WTC11 (cell line): Measurements from ENCODE around the gene CLCN7. TPM values are rescaled to one million over a fixed set of nuclear protein-coding genes. Genes with fewer than 3 reads are reported as not detected.
A peak's percentile ranks its signal among the peaks of the same experiment; 100 is the strongest.

ENCODE experiments used
- ATAC-seq: fragments of 200-7000 bp; cut with Tn5 transposase; 2 replicates; pipeline ENCODE4 v1.10.0; 2021; ENCODE audit warnings: mild to moderate bottlenecking, moderate library complexity
- CTCF ChIA-PET: fragments of 300-600 bp; sonication (Branson Sonifier 250); formaldehyde crosslinking; loops from one replicate; lab custom pipeline; 2021; ENCODE audit warnings: antibody characterized with exemption; lab: Charles Lee
- POLR2A ChIA-PET: fragments of 350-600 bp; sonication (Branson Sonifier 250); formaldehyde crosslinking; loops from one replicate; lab custom pipeline; 2021; ENCODE audit warnings: antibody characterized with exemption; lab: Charles Lee
- DNase-seq: peaks from one replicate; pipeline ENCODE4 v3.0.0; 2021; ENCODE audit warnings: low spot score
- H3K27ac Mint-ChIP-seq: 2 replicates; pipeline ENCODE4 v1.8.0; 2021; ENCODE audit warnings: mixed read lengths
- H3K27me3 Mint-ChIP-seq: 2 replicates; pipeline ENCODE4 v1.8.0; 2021; ENCODE audit warnings: low read depth, mild to moderate bottlenecking, moderate library complexity, mixed read lengths
- H3K36me3 Mint-ChIP-seq: 2 replicates; pipeline ENCODE4 v1.8.0; 2021; ENCODE audit warnings: mixed read lengths
- H3K4me1 Mint-ChIP-seq: 2 replicates; pipeline ENCODE4 v1.8.0; 2022; ENCODE audit warnings: mixed read lengths
- H3K4me3 Mint-ChIP-seq: 2 replicates; pipeline ENCODE4 v1.8.0; 2021; ENCODE audit warnings: mild to moderate bottlenecking, moderate library complexity, mixed read lengths
- H3K9me3 Mint-ChIP-seq: 2 replicates; pipeline ENCODE4 v1.8.0; 2021; ENCODE audit warnings: mixed read lengths
- FOXJ3 ChIP-seq: sonication (generic); formaldehyde crosslinking; IDR thresholded peaks from 2 replicates; pipeline ENCODE4 v1.9.0; 2021; ENCODE audit warnings: missing genetic modification reagents, mild to moderate bottlenecking, borderline replicate concordance
- FOXK1 ChIP-seq: sonication (generic); formaldehyde crosslinking; IDR thresholded peaks from 2 replicates; pipeline ENCODE4 v1.8.0; 2022; ENCODE audit warnings: mild to moderate bottlenecking, moderate library complexity, missing genetic modification reagents
- HMGA2 ChIP-seq: fragments of 250-450 bp; sonication (Bioruptor Pico); IDR thresholded peaks from 2 replicates; pipeline ENCODE4 v1.4.0; 2021; ENCODE audit warnings: mild to moderate bottlenecking, moderate library complexity
- JUN ChIP-seq: sonication (generic); formaldehyde crosslinking; IDR thresholded peaks from 2 replicates; pipeline ENCODE4 v1.8.0; 2023; ENCODE audit warnings: mild to moderate bottlenecking, missing genetic modification reagents
- NFATC4 ChIP-seq: fragments of 250-450 bp; sonication (Bioruptor Pico); IDR thresholded peaks from 2 replicates; pipeline ENCODE4 v1.9.0; 2021; ENCODE audit warnings: mild to moderate bottlenecking
- NR3C1 ChIP-seq: sonication (generic); formaldehyde crosslinking; conservative IDR thresholded peaks from 2 replicates; pipeline ENCODE4 v1.8.1; 2023; ENCODE audit warnings: low read depth, mild to moderate bottlenecking, missing genetic modification reagents
- SOX15 ChIP-seq: fragments of 250-450 bp; sonication (Bioruptor Pico); IDR thresholded peaks from 2 replicates; pipeline ENCODE4 v1.9.0; 2021; ENCODE audit warnings: mild to moderate bottlenecking
- TEAD1 ChIP-seq: sonication (generic); formaldehyde crosslinking; IDR thresholded peaks from 2 replicates; pipeline ENCODE4 v1.8.0; 2022; ENCODE audit warnings: mild to moderate bottlenecking, missing genetic modification reagents
- ZBTB21 ChIP-seq: sonication (generic); formaldehyde crosslinking; IDR thresholded peaks from 2 replicates; pipeline ENCODE4 v1.8.1; 2023; ENCODE audit warnings: mild to moderate bottlenecking, missing genetic modification reagents, borderline replicate concordance
- ZNF263 ChIP-seq: sonication (generic); formaldehyde crosslinking; IDR thresholded peaks from 2 replicates; pipeline ENCODE4 v1.8.1; 2022; ENCODE audit warnings: low read depth, mild to moderate bottlenecking, moderate library complexity, missing genetic modification reagents
- ZNF423 ChIP-seq: fragments of 250-450 bp; sonication (Bioruptor Pico); IDR thresholded peaks from 2 replicates; pipeline ENCODE4 v2.1.2; 2022; ENCODE audit warnings: mild to moderate bottlenecking, moderate library complexity
- total RNA-seq: library from RNA; stranded (reverse); gene quantifications from 3 replicates; pipeline ENCODE4 v1.2.3, GENCODE V29; 2021
- TF ChIP-seq, protein P1 (sequence below): sonication (generic); formaldehyde crosslinking; IDR thresholded peaks from 2 replicates; pipeline ENCODE4 v1.8.0; 2022; ENCODE audit warnings: mild to moderate bottlenecking, missing genetic modification reagents
- TF ChIP-seq, protein P2 (sequence below): sonication (generic); formaldehyde crosslinking; IDR thresholded peaks from 2 replicates; pipeline ENCODE4 v1.8.0; 2022; ENCODE audit warnings: mild to moderate bottlenecking, missing genetic modification reagents
- TF ChIP-seq, protein P3 (sequence below): fragments of 250-450 bp; sonication (Bioruptor Pico); conservative IDR thresholded peaks from 2 replicates; pipeline ENCODE4 v1.9.0; 2021; ENCODE audit warnings: mild to moderate bottlenecking
- TF ChIP-seq, protein P4 (sequence below): sonication (generic); formaldehyde crosslinking; conservative IDR thresholded peaks from 2 replicates; pipeline ENCODE4 v1.8.1; 2023; ENCODE audit warnings: mild to moderate bottlenecking, low read depth, missing genetic modification reagents, moderate library complexity
- TF ChIP-seq, protein P5 (sequence below): sonication (generic); formaldehyde crosslinking; IDR thresholded peaks from 2 replicates; pipeline ENCODE4 v1.8.1; 2023; ENCODE audit warnings: mild to moderate bottlenecking, missing genetic modification reagents
- TF ChIP-seq, protein P6 (sequence below): sonication (generic); formaldehyde crosslinking; IDR thresholded peaks from 2 replicates; pipeline ENCODE4 v1.8.0; 2023; ENCODE audit warnings: missing genetic modification reagents
- TF ChIP-seq, protein P7 (sequence below): fragments of 250-450 bp; sonication (Bioruptor Pico); IDR thresholded peaks from 2 replicates; pipeline ENCODE4 v1.8.0; 2021; ENCODE audit warnings: mild to moderate bottlenecking

The CLCN7 gene
- total RNA-seq, 1 experiment from 2014 or later, result 94.1 TPM

DNA sequence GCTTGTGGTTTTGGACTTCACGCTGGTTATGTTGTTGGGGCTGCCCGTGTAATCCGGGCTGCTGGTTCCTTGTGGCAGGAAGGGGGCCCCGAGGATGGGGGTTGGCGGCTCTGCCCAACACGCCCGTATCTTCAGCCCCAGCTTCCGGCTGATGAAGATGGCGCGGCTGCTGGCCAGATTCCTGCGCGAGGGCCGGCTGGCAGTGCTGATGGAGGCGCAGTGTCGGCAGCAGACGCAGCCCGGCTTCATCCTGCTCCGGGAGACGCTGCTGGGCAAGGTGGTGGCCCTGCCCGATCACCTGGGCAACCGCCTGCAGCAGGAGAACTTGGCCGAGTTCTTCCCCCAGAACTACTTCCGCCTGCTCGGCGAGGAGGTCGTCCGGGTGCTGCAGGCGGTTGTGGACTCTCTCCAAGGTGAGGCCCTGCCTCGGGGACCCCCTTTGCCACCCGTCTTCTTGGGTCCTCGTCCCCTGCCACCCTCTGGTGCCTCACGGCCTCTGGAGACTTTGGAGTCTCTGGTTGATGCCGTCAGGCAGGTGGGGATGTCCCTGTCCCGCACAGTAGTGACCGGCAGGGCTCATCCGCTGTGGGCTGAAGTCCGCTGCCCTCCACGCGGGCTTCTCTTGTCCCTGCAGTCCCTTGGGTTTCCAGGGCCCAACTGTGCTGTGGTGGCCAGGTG, 20.5 kb upstream of the CLCN7 start:
- Mint-ChIP-seq H3K4me1 (peaks cover 10% of the 10 kb centered on the region; the same call in 1 of the 2 replicates), H3K9me3 (no peaks in the 10 kb centered on the region), H3K27me3 (no peaks in the 10 kb centered on the region), H3K27ac (no peak overlapping the region)
- TF ChIP-seq ZBTB21 (CRISPR knock-in tag) (no peak), NR3C1 (CRISPR knock-in tag) (no peak), ZNF263 (CRISPR knock-in tag) (no peak), FOXK1 (CRISPR knock-in tag) (no peak), JUN (CRISPR knock-in tag) (no peak), ZNF423 (CRISPR knock-in tag) (no peak), SOX15 (CRISPR knock-in tag) (no peak)
- TF ChIP-seq, protein P1, sequence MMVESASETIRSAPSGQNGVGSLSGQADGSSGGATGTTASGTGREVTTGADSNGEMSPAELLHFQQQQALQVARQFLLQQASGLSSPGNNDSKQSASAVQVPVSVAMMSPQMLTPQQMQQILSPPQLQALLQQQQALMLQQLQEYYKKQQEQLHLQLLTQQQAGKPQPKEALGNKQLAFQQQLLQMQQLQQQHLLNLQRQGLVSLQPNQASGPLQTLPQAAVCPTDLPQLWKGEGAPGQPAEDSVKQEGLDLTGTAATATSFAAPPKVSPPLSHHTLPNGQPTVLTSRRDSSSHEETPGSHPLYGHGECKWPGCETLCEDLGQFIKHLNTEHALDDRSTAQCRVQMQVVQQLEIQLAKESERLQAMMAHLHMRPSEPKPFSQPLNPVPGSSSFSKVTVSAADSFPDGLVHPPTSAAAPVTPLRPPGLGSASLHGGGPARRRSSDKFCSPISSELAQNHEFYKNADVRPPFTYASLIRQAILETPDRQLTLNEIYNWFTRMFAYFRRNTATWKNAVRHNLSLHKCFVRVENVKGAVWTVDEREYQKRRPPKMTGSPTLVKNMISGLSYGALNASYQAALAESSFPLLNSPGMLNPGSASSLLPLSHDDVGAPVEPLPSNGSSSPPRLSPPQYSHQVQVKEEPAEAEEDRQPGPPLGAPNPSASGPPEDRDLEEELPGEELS, result no peak
- TF ChIP-seq, protein P2, sequence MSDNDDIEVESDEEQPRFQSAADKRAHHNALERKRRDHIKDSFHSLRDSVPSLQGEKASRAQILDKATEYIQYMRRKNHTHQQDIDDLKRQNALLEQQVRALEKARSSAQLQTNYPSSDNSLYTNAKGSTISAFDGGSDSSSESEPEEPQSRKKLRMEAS (CRISPR knock-in tag), result no peak
- TF ChIP-seq, all 79 proteins: peak for 0
- ChIA-PET POLR2A (no interaction called here), CTCF (no interaction called here)
- no peak for DNase-seq
- Mint-ChIP-seq H3K4me3 (peak overlapping the region; percentile 92; the same call in 1 of the 2 replicates), H3K36me3 (peaks cover 6% of the 10 kb centered on the region)
- ATAC-seq, result no peak

DNA sequence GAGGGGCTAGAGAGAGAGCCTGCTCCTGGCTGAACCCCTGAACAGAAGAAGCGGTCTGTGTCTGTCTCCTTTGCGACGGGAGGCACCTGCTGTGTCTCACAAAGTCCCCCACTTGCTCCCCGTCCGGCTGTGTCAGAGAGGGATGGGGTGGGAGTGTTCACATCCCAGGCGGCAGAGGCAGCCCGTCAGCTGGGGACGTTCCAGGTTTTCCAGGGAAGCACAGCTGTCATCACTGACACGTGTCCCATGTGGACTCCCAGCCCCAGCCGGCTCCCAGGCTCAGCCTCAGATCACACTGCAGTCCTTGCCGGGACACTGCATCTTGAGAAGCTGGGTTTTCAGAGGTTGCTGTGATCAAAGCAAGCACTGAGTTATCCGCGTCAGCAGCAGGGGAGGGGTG, 19.9 kb upstream of the CLCN7 start:
- ATAC-seq (no peak), DNase-seq (no peak)
- no peaks in the 10 kb centered on the region for H3K27me3 Mint-ChIP-seq
- POLR2A ChIA-PET, result interaction anchor here (0.7 kb wide), 1 partner anchor 131 kb away, joined by 3 read pairs; no protein-coding TSS in a partner anchor
- H3K4me1 Mint-ChIP-seq, result peaks cover 10% of the 10 kb centered on the region; the same call in 1 of the 2 replicates
- H3K27ac Mint-ChIP-seq, result no peak overlapping the region
- CTCF ChIA-PET, result interaction anchor here (0.9 to 1.2 kb wide), 3 partner anchors 17 to 229 kb away, joined by 3 to 6 read pairs (median 3); no protein-coding TSS in a partner anchor
- TF ChIP-seq, protein P3, sequence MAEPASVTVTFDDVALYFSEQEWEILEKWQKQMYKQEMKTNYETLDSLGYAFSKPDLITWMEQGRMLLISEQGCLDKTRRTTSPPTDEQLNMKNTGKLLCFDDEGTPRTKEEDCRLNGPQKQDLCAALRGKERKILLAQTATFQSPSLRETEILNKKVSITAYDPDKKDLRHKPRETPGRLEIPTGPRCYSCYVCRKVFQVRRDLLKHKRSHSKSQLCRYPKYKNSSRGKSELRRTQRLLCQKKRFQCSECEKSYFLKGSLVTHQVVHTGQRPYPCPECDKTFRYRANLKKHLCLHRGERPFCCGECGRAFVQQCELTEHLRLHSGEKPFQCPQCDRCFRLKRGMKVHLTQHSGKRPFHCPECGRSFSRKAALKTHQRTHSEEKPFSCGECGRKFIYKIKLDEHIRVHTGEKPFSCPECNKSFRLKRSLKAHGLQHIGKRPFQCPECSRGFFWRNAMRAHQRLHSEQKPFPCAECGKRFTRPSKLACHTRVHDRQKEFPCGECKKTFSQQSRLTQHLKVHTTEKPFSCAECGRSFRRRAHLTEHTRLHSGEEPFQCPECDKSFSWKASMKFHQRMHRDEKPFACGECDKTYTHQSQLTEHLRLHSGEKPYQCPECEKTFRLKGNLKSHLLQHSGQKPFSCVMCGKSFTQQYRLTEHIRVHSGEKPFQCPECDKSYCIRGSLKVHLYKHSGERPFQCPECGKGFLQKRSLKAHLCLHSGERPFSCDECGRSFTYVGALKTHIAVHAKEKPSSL (CRISPR knock-in tag), result no peak
- TF ChIP-seq, protein P4, sequence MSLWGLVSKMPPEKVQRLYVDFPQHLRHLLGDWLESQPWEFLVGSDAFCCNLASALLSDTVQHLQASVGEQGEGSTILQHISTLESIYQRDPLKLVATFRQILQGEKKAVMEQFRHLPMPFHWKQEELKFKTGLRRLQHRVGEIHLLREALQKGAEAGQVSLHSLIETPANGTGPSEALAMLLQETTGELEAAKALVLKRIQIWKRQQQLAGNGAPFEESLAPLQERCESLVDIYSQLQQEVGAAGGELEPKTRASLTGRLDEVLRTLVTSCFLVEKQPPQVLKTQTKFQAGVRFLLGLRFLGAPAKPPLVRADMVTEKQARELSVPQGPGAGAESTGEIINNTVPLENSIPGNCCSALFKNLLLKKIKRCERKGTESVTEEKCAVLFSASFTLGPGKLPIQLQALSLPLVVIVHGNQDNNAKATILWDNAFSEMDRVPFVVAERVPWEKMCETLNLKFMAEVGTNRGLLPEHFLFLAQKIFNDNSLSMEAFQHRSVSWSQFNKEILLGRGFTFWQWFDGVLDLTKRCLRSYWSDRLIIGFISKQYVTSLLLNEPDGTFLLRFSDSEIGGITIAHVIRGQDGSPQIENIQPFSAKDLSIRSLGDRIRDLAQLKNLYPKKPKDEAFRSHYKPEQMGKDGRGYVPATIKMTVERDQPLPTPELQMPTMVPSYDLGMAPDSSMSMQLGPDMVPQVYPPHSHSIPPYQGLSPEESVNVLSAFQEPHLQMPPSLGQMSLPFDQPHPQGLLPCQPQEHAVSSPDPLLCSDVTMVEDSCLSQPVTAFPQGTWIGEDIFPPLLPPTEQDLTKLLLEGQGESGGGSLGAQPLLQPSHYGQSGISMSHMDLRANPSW, result no peak
- TF ChIP-seq, protein P5, sequence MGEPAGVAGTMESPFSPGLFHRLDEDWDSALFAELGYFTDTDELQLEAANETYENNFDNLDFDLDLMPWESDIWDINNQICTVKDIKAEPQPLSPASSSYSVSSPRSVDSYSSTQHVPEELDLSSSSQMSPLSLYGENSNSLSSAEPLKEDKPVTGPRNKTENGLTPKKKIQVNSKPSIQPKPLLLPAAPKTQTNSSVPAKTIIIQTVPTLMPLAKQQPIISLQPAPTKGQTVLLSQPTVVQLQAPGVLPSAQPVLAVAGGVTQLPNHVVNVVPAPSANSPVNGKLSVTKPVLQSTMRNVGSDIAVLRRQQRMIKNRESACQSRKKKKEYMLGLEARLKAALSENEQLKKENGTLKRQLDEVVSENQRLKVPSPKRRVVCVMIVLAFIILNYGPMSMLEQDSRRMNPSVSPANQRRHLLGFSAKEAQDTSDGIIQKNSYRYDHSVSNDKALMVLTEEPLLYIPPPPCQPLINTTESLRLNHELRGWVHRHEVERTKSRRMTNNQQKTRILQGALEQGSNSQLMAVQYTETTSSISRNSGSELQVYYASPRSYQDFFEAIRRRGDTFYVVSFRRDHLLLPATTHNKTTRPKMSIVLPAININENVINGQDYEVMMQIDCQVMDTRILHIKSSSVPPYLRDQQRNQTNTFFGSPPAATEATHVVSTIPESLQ (CRISPR knock-in tag), result no peak
- no peak for TF ChIP-seq FOXJ3 (CRISPR knock-in tag)
- no peak for TF ChIP-seq TEAD1
- TF ChIP-seq HMGA2 (CRISPR knock-in tag), result no peak
- no peak for TF ChIP-seq ZNF263 (CRISPR knock-in tag)
- TF ChIP-seq, protein P6, sequence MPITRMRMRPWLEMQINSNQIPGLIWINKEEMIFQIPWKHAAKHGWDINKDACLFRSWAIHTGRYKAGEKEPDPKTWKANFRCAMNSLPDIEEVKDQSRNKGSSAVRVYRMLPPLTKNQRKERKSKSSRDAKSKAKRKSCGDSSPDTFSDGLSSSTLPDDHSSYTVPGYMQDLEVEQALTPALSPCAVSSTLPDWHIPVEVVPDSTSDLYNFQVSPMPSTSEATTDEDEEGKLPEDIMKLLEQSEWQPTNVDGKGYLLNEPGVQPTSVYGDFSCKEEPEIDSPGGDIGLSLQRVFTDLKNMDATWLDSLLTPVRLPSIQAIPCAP, result no peak
- TF ChIP-seq NFATC4 (CRISPR knock-in tag), result no peak
- TF ChIP-seq, protein P7, sequence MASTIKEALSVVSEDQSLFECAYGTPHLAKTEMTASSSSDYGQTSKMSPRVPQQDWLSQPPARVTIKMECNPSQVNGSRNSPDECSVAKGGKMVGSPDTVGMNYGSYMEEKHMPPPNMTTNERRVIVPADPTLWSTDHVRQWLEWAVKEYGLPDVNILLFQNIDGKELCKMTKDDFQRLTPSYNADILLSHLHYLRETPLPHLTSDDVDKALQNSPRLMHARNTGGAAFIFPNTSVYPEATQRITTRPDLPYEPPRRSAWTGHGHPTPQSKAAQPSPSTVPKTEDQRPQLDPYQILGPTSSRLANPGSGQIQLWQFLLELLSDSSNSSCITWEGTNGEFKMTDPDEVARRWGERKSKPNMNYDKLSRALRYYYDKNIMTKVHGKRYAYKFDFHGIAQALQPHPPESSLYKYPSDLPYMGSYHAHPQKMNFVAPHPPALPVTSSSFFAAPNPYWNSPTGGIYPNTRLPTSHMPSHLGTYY (CRISPR knock-in tag), result no peak
- TF ChIP-seq FOXK1 (CRISPR knock-in tag), result no peak
- no peaks in the 10 kb centered on the region for H3K9me3 Mint-ChIP-seq
- H3K36me3 Mint-ChIP-seq, result peaks cover 6% of the 10 kb centered on the region
- H3K4me3 Mint-ChIP-seq, result peak overlapping the region; percentile 92
